ENCODE results near the gene MRPL57.
A peak's percentile ranks its signal among the peaks of the same experiment; 100 is the strongest.
"Not testable (repeated sequence)": the region's sequence is repeated elsewhere in the genome, so short reads cannot be mapped to it uniquely, and the experiment has no call there.

Gene MRPL57

GRCh38 chr13:21149568-21149967, 26.9 kb upstream of the MRPL57 start:
- peak; percentile 44 for DNase-seq (ENCODE audit: low read depth)
- no peak for TF ChIP-seq POLR2A (IDR thresholded peaks at IDR 0.05; ENCODE audit: extremely low read depth, insufficient read length)
- TF ChIP-seq MYC (IDR thresholded peaks at IDR 0.05; ENCODE audit: low read depth, low read length): no peak
- TF ChIP-seq MAX (IDR thresholded peaks at IDR 0.05; ENCODE audit: low read depth, low read length): no peak
- TF ChIP-seq CTCF (IDR thresholded peaks at IDR 0.05; ENCODE audit: low read depth, low read length): no peak
- no peak overlapping the region for H3K4me3 ChIP-seq (ENCODE audit: low read depth, low read length)

- no peak for DNase-seq (ENCODE audit: low read depth)
- H3K4me3 ChIP-seq (ENCODE audit: low read depth, low read length): no peak overlapping the region
- TF ChIP-seq CTCF (IDR thresholded peaks at IDR 0.05; ENCODE audit: low read depth, low read length) (no peak), MYC (IDR thresholded peaks at IDR 0.05; ENCODE audit: low read depth, low read length) (no peak), MAX (IDR thresholded peaks at IDR 0.05; ENCODE audit: low read depth, low read length) (no peak), POLR2A (IDR thresholded peaks at IDR 0.05; ENCODE audit: extremely low read depth, insufficient read length) (no peak)
Observed at GRCh38 chr13:21150013-21150412, 26.4 kb upstream of the MRPL57 start.

- TF ChIP-seq POLR2A (IDR thresholded peaks at IDR 0.05; ENCODE audit: extremely low read depth, insufficient read length) (no peak), CTCF (IDR thresholded peaks at IDR 0.05; ENCODE audit: low read depth, low read length) (no peak), MAX (IDR thresholded peaks at IDR 0.05; ENCODE audit: low read depth, low read length) (no peak), MYC (IDR thresholded peaks at IDR 0.05; ENCODE audit: low read depth, low read length) (no peak)
- DNase-seq (ENCODE audit: low read depth): no peak
- H3K4me3 ChIP-seq (ENCODE audit: low read depth, low read length): no peak overlapping the region
Observed at GRCh38 chr13:21152251-21152899, 24.1 kb upstream of the MRPL57 start.

GRCh38 chr13:21164631-21165030, 11.8 kb upstream of the MRPL57 start:
- no peak for DNase-seq (ENCODE audit: low read depth)

GRCh38 chr13:21165606-21166005, 10.9 kb upstream of the MRPL57 start:
- DNase-seq (ENCODE audit: low read depth); H3K4me3 ChIP-seq (ENCODE audit: low read depth, low read length): not testable (repeated sequence)

More at GRCh38 chr13:21164631-21165030, 11.8 kb upstream of the MRPL57 start:
- no peak overlapping the region for H3K4me3 ChIP-seq (ENCODE audit: low read depth, low read length)
- no peak for TF ChIP-seq MYC (IDR thresholded peaks at IDR 0.05; ENCODE audit: low read depth, low read length)
- no peak for TF ChIP-seq CTCF (IDR thresholded peaks at IDR 0.05; ENCODE audit: low read depth, low read length)
- no peak for TF ChIP-seq MAX (IDR thresholded peaks at IDR 0.05; ENCODE audit: low read depth, low read length)
- no peak for TF ChIP-seq POLR2A (IDR thresholded peaks at IDR 0.05; ENCODE audit: extremely low read depth, insufficient read length)

GRCh38 chr13:21171420-21171819, 5.0 kb upstream of the MRPL57 start:
- TF ChIP-seq POLR2A (IDR thresholded peaks at IDR 0.05; ENCODE audit: extremely low read depth, insufficient read length) (no peak), MAX (IDR thresholded peaks at IDR 0.05; ENCODE audit: low read depth, low read length) (no peak), CTCF (IDR thresholded peaks at IDR 0.05; ENCODE audit: low read depth, low read length) (no peak), MYC (IDR thresholded peaks at IDR 0.05; ENCODE audit: low read depth, low read length) (no peak)
- no peak for DNase-seq (ENCODE audit: low read depth)

GRCh38 chr13:21173767-21174166, 2.7 kb upstream of the MRPL57 start:
- not testable (repeated sequence) for DNase-seq (ENCODE audit: low read depth)
- H3K4me3 ChIP-seq (ENCODE audit: low read depth, low read length): peak overlapping the region; percentile 18

More at GRCh38 chr13:21171420-21171819, 5.0 kb upstream of the MRPL57 start:
- no peak overlapping the region for H3K4me3 ChIP-seq (ENCODE audit: low read depth, low read length)
